Right lobe of liver (tissue), 6 donors: ENCODE data around the gene CRHBP. TPM values are rescaled to one million over a fixed set of nuclear protein-coding genes. Genes with fewer than 3 reads are reported as not detected.

Experiments used
- ATAC-seq, 4 donors: fragments of 200-7000 bp; cut with Tn5 transposase; one replicate each; pipeline ENCODE4 v1.9.1; 2020; ENCODE audit warnings: mild to moderate bottlenecking in 4 of 4, moderate library complexity in 4 of 4
- DNase-seq, 3 donors: peaks; one replicate each; pipeline ENCODE4 v3.0.0-alpha.2; 2020
- H3K27ac ChIP-seq, 3 donors: fragments of 200-600 bp; one replicate each; pipeline ENCODE4 v1.8.0; 2022
- H3K27me3 ChIP-seq, 2 donors: fragments of 200-600 bp; one replicate each; pipeline ENCODE4 v1.8.0; 2022
- H3K36me3 ChIP-seq, 4 donors: fragments of 200-600 bp; sonication (generic) in 1 of 4; one replicate each; pipeline versions ENCODE4 v1.5.1 to v1.8.0; 2017 to 2022; ENCODE audit warnings: control low read depth in 1 of 4
- H3K4me1 ChIP-seq, 4 donors: fragments of 200-600 bp; sonication (generic) in 1 of 4; one replicate each; pipeline versions ENCODE4 v1.5.1 to v1.8.0; 2017 to 2022; ENCODE audit warnings: control low read depth in 1 of 4
- H3K4me3 ChIP-seq, 3 donors: fragments of 200-600 bp; one replicate each; pipeline ENCODE4 v1.8.0; 2022
- H3K9me3 ChIP-seq, 4 donors: fragments of 200-600 bp; sonication (generic) in 1 of 4; one replicate each; pipeline versions ENCODE4 v1.5.1 to v1.8.0; 2017 to 2022; ENCODE audit warnings: control low read depth in 1 of 4
- CTCF ChIP-seq, 4 donors: fragments of 200-600 bp in 3 of 4; fragments of 450-650 bp in 1 of 4; IDR thresholded peaks; one replicate each; pipeline versions ENCODE4 v1.5.1 to v1.8.0; 2016 to 2022; ENCODE audit warnings: antibody characterized with exemption in 4 of 4, mild to moderate bottlenecking in 2 of 4
- POLR2A ChIP-seq: fragments of 450-650 bp; IDR thresholded peaks from one replicate; pipeline ENCODE4 v1.6.1; 2017; ENCODE audit warnings: antibody characterized with exemption, mild to moderate bottlenecking
- WGBS: methylation state at CpG from one replicate; pipeline ENCODE4 v1.1.6; 2018; ENCODE audit warnings: low coverage, low lambda C conversion rate; ENCODE audit not compliant: insufficient coverage; ENCODE audit errors: missing lambda C conversion rate; 5-methylcytosine and 5-hydroxymethylcytosine counted together
- intact Hi-C, 2 donors: fragments of 100-400 bp; cut with DNase I; formaldehyde crosslinking; loops; one replicate each; pipeline versions ENCODE4 v1.11.2 to v1.14.1; 2022
- total RNA-seq, 6 experiments: library from RNA; depleted of rRNA in 2 of 6; stranded (reverse); fragments of >200 nt in 2 of 6; fragmentation: NEBNext Ultra II Directional in 3 of 6; extraction: Animal tissue kit (Norgen Biotek cat#: 25700) in 3 of 6; gene quantifications; one replicate each; pipeline versions ENCODE4 v1.1.0 to v1.2.4, GENCODE V29; 2016 to 2023
- donor health status: DM: no; HTN: yes; CAD: no.
- donor health status: DM: no; HTN: no; CAD: no.
- donor health status: DM: no; HTN: no; CAD: no.
- donor health status: DM: no; HTN: yes; CAD: no.
- donor health status: DM: no; HTN: yes; CAD: no.

The CRHBP gene
- total RNA-seq, 6 experiments from 2014 or later, result 19.2 to 130 (median 40.6) TPM

- Histone ChIP-seq H3K27me3 (no peaks in the 10 kb centered on the region), H3K9me3 (no peaks in the 10 kb centered on the region), H3K36me3 (no peaks in the 10 kb centered on the region), H3K4me3 (no peak overlapping the region), H3K4me1 (no peaks in the 10 kb centered on the region), H3K27ac (no peak overlapping the region)
- DNase-seq, result no peak
- intact Hi-C loops, result no loop called here
- TF ChIP-seq POLR2A, result no peak
- no peak for TF ChIP-seq CTCF (IDR thresholded peaks at IDR 0.05)
- no peak for ATAC-seq
- 53% methylated on average over 4 of the region's 4 CpGs for WGBS
These were observed 32.4 kb upstream of the CRHBP start for GRCh38 chr5:76920491-76920890.

DNA sequence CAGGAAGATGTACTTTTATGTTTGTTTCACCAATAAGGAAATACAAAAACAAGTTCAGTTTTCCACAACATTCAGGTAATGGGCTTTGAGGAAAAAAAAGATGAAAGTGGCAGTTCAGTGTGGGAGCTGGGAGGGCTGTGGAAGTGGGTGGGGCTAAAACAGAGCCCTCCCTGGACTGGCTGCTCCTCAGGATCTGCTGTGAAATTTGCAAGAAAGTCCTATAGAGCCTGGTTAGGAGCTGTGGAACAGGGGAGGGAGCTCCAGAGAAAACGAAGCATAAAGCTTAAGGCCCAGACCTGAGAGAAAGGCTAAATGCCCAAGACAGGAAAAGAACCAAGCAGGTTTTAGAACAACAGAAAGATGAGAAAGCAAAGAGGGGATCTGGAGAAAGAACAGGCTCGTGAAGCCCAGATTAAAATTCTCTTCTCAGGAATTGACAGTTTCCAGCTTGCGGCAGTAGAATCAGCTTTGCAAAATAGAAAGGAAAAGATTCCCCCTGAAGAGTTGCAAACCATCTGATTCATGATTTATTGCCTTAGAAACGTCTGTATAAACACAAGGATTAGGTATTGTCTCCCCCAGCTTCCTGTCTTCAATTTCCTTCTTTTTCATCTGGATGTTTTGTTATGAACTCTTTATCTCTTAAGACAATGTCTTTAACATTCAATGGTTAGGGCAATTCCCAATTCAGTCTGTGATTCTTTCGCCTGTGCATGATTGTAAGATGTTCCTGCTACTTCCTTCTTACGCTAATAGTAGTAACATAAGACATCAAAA is 26.3 kb upstream of the CRHBP start:
- TF ChIP-seq CTCF (IDR thresholded peaks at IDR 0.05) (no peak), POLR2A (no peak)
- H3K4me1 ChIP-seq, result no peaks in the 10 kb centered on the region
- ATAC-seq, result peak; percentile 11 to 39 (median 22)
- no peaks in the 10 kb centered on the region for H3K27me3 ChIP-seq
- H3K4me3 ChIP-seq, result no peak overlapping the region
- no peaks in the 10 kb centered on the region for H3K9me3 ChIP-seq
- intact Hi-C loops, result no loop called here
- DNase-seq, result no peak
- H3K36me3 ChIP-seq, result no peaks in the 10 kb centered on the region
- WGBS, result 59% methylated on average over 6 of the region's 6 CpGs
- H3K27ac ChIP-seq, result no peak overlapping the region

DNA sequence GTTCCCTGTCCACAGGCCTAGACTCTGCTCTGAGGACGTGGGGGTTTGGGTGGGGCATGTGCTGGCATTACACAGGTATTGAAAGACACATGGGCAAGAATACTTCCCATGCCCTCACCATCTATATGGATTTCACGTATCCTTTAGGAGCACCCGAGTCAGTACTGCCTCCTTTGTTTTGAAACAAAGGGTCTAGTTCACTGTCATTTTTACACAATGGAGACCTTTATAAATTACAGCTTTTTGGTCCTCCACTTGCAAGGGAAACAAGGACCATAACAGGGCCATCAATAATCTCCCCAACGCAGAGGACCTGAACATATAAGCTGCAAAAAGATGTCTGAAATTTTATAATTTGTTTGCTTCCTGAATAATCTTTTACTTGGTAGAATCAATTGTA is 24.9 kb upstream of the CRHBP start:
- H3K36me3 ChIP-seq, result no peaks in the 10 kb centered on the region
- intact Hi-C loops, result no loop called here
- no peaks in the 10 kb centered on the region for H3K9me3 ChIP-seq
- no peak for ATAC-seq
- DNase-seq, result no peak
- H3K27me3 ChIP-seq, result no peaks in the 10 kb centered on the region
- no peak for TF ChIP-seq CTCF (IDR thresholded peaks at IDR 0.05)
- no peak for TF ChIP-seq POLR2A
- 100% methylated on average over 1 of the region's 4 CpGs for WGBS
- no peak overlapping the region for H3K27ac ChIP-seq
- H3K4me1 ChIP-seq, result no peaks in the 10 kb centered on the region
- no peak overlapping the region for H3K4me3 ChIP-seq

GRCh38 chr5:76930083-76930482 is 22.8 kb upstream of the CRHBP start:
- Histone ChIP-seq H3K27ac (no peak overlapping the region), H3K27me3 (no peaks in the 10 kb centered on the region), H3K4me1 (no peaks in the 10 kb centered on the region), H3K36me3 (no peaks in the 10 kb centered on the region), H3K4me3 (no peak overlapping the region), H3K9me3 (no peaks in the 10 kb centered on the region)
- WGBS, result 76% methylated on average over 4 of the region's 4 CpGs
- intact Hi-C loops, result no loop called here
- DNase-seq, result no peak
- ATAC-seq, result no peak
- TF ChIP-seq CTCF (IDR thresholded peaks at IDR 0.05) (no peak), POLR2A (no peak)
